Uterus (tissue), 2 donors: Measurements from ENCODE around the gene OGFR.

ENCODE experiments used
- POLR2A ChIP-seq, 2 donors: fragments of 450-650 bp; IDR thresholded peaks; one replicate each; pipeline ENCODE4 v1.6.1; 2016; ENCODE audit warnings: antibody characterized with exemption in 2 of 2, mild to moderate bottlenecking in 1 of 2, moderate library complexity in 1 of 2
- TF ChIP-seq, protein P1 (sequence below), 4 experiments: fragments of 200-600 bp in 2 of 4; fragments of 450-650 bp in 2 of 4; sonication (generic) in 2 of 4; IDR thresholded peaks; one replicate each; pipeline ENCODE4 v1.5.1; 2016 to 2019; ENCODE audit warnings: antibody characterized with exemption in 4 of 4, mild to moderate bottlenecking in 2 of 4, moderate library complexity in 1 of 4

DNA sequence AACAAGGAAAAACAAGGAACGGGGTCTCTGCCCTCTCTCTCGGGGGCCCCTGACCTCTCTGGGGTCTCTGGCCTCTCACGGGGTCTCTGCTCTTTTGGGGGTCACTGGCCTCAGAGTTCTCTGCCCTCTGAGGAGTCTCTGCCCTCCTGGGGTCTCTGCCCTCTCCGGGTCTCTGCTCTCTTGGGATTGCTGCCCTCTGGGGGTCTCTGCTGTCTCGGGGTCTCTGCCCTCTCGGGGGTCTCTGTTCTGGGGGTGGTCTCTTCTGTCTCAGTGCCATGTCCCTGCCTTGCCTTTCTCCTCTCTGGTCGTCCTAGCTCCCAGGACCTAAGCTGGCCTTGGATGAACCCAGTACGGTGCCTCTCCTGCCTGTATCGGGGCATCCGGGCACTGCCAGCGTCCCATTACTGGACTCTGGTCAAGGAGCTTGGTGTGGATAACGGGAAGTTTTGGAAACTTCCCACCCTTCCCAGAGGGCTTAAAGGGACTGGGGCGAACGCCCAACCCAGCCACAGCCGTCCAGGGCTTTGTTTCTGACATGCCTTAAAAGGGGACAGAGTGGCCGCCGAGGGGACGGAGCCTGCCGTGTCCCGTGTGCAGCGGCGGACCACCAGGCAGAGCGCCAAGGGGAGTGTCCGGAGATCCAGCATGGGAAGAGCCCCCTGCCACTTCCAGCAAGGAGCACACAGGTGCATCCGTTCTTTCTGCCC is 33.1 kb upstream of the OGFR start:
- TF ChIP-seq, protein P1, sequence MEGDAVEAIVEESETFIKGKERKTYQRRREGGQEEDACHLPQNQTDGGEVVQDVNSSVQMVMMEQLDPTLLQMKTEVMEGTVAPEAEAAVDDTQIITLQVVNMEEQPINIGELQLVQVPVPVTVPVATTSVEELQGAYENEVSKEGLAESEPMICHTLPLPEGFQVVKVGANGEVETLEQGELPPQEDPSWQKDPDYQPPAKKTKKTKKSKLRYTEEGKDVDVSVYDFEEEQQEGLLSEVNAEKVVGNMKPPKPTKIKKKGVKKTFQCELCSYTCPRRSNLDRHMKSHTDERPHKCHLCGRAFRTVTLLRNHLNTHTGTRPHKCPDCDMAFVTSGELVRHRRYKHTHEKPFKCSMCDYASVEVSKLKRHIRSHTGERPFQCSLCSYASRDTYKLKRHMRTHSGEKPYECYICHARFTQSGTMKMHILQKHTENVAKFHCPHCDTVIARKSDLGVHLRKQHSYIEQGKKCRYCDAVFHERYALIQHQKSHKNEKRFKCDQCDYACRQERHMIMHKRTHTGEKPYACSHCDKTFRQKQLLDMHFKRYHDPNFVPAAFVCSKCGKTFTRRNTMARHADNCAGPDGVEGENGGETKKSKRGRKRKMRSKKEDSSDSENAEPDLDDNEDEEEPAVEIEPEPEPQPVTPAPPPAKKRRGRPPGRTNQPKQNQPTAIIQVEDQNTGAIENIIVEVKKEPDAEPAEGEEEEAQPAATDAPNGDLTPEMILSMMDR (IDR thresholded peaks at IDR 0.05), result no peak
- TF ChIP-seq POLR2A (IDR thresholded peaks at IDR 0.05), result no peak
